Left renal cortex interstitium (tissue), 4 donors: ENCODE results near the gene CTBP2. TPM values are rescaled to one million over a fixed set of nuclear protein-coding genes. Genes with fewer than 3 reads are reported as not detected.
A peak's percentile ranks its signal among the peaks of the same experiment; 100 is the strongest.

Experiments used
- DNase-seq, 4 donors: peaks; one replicate each; pipeline ENCODE4 v3.0.0-alpha.2; 2013; ENCODE audit warnings: low read depth in 4 of 4, low spot score in 2 of 4, missing footprints in 1 of 4
- polyA plus RNA-seq, 4 donors: library from polyadenylated mRNA; unstranded; fragments of 120-200 nt; gene quantifications; one replicate each; pipeline ENCODE4 v1.2.1, GENCODE V29; 2013; ENCODE audit not compliant: insufficient read length in 4 of 4

The CTBP2 gene
- polyA plus RNA-seq, 4 donors = 86.7 to 94.0 (median 90.6) TPM

DNA sequence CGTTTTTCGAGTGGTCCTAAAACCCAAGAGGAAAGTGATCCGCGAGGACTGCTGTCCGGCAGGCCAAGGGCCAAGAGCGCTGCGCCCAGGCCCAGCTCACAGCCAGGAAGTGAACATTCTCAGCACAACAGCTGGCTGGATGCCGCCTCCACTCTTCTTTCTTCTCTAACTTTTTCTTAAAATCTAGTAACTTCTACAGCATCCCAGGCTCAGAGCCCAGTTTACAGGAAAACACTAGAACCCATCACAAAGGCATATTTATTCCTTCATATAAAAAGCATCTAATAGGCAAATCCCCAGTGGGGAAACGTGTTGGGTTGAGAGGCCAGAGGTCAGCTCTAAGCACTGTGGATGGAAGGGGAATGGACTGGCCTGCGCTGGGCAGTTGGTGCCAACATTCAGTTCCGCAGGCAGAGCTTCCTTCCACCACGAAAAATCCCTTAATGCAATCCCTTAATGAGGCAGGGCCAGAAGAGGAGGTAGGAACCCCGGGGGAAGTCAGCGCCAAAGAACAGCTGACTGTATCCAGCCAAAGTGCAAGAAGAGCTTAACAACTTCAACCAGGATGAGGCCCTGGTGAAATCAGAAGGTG, 143.7 kb downstream of the CTBP2 start:
- no peak for DNase-seq

DNA sequence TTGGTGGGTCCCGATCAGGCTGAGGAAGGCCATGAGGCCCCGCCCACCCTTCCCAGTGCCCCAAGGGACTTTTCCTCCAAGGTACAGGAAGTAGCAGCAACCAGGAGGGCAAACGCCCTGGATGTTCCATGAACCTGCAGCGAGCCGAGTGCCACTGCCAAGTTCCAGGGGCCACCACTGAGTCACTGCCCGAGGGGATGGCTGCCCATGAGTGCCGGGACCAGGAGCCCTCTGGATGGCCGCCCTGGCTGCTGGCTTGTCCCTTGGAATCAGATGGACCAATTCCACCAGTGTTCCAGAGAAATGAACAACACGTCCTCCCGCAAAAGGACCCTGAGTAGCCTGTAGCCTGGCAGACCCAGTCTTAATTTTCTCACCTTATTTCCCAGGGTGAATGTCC, 144.2 kb downstream of the CTBP2 start:
- DNase-seq = no peak

DNA sequence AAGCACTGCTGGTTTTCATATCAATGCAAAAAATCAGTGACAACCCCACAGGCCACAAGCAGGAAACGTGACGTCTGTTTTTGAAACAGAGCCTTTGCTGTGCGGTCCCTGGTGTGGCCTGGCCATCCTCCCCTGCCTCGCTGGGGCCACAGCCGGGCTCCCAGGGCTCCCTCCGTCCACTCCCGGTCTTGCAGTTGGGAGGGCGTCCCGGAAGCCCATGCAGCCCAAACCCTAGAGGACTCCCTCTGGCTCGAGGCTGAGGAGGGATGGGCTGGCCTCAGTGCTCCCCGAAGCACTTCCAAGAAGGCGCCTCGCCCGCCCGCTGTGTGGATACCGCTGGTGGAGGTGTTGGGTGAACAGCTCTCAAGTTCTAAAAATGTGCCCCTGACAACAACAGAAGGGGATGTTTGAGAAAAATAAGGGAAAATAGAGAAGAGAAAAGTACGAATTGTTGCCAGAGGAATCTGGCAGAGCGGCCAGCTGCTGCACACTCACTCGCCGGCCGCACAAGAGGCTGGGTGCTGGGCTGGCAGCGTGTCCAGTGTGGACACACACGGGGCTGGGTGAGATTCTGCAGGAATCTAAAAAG, 144.9 kb downstream of the CTBP2 start:
- no peak for DNase-seq

DNA sequence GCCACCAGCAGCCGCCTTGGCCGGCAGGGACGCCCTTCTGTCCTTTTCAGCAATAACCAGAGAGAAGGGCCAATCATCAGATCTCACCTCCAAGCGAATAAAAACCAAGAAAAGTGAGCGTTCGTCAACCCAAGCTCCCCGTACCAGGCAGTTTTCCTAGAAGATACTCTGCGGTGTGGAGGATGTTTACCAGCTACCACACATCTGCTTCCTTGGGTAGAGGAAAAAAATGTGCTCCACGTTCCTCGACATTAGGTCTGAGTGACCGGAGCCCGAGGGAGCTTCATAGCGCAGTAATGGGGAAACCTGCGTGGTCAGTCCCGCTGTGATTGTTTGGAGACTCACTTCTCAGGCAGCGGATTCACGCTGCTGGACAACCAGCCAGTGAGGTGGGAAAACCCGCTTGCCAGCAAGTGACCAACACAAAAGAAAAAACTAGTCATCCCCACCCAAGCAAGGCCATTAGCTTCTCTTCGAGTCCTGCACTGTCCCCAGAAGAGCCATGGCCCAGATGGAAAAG, 145.5 kb downstream of the CTBP2 start:
- no peak for DNase-seq

DNA sequence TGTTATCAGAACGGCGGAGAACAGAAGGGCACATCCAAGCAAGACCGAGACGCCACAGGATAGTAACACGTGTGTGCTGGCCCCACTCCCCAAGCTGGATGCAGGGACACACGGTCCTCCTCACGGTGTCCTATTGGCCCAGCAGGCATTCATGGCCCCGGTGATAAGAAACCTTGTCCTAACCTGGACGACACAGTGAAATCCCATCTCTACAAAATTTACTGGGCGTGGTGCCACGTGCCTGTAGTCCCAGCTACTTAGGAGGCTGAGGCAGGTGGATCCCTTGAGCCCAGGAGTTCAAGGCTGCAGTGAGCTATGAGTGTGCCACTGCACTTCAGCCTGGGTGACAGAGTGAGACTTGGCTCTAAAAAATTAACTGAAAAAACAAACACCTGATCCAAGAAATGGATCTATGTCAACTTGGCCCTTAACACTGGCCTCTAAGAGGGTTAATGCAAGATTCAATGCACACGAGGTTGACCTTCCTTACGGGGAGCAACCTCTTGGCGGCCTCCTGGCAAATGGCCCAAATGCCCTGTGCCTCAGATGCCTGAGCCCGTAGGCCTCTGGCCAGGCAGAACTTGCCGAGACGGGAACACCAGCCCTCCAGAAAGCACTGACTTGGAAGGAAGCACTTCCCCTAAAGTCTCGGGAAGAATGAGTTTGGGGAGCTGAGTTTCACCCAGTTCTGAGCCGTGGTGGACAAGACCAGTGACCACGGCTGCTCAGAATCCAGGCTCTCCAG, 146.1 kb downstream of the CTBP2 start:
- no peak for DNase-seq

DNA sequence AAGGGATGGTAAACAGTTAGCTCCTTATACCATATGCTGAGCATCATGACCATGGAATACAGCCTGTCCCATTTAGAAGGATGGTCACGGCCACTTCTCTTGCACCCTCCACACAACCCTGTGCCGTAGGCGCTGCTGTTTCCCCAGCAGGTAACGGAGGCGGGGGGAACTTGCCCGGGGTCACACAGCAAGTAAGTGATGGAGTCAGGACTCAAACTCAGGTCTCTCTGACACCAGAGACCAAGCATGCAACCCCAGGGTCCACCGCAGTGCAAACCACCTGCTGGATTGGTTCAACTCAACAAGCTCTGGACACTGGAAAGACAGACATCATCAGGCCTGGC, 146.9 kb downstream of the CTBP2 start:
- DNase-seq = no peak

DNA sequence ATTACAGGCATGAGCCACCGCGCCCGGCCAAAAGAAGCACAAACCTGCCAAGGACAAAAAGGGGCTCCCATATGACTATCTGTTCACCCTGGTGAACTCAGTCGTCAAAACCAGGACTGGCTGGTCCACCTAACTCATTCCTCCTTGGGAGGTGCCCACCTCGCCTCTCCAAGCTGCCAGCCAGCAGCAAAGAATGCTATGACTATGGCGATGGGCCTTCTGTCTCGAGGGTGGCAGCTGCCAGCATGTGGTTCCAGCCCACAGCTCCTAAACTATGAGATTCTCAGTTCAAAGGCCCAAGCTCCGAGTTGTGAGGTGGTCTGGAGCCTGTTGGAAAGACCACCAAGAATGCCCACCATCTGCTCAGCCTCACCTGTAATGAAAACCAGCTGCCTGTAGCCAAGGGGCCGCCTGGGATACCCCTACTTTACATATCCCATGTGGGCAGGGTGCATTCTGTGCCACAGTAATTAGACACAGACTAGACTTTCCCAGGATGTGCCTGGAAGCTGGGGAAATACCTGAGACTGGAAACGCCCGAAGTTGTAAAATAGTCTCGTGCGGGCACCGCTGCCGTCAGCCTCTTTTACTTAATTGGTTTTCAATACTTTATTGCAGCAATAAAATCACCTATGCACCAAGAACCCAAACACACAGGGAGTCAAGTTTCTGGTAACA, 147.4 kb downstream of the CTBP2 start:
- no peak for DNase-seq

DNA sequence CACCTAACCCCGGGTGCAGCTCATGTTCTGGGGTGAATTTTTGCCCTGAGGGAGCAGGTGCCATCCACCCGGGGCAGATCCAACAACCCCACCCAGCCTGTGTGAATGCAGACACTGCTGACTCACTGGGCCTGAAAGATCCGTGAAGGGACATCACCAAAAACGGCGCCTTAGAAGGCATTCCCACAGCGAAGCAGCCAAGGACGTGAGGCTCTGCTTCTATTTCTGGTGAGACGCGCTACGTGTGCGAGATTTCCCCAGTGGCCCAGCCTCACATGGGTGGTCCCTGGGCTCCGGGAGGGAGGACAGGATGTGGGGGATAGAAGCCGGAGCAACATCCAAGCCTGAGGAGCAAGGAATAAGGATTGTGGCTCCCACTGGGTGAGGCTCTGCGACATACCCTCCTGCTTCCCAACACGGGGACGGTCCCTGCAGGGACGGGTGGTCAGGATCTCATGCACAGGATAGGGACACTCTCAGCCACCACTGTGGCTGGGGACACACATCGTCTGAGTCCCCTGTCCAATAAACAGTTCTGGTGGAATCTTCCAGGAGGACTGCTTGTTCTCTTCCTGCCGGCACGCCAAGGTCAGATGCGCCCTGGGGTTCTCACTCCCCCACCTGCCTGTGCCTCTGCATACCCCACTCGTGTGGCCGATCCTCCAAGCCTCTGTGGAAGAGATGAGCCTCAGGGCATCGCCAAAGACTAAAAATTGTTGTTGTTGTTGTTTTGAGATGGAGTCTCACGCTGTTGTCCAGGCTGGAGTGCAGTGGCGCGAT, 148.2 kb downstream of the CTBP2 start:
- no peak for DNase-seq

DNA sequence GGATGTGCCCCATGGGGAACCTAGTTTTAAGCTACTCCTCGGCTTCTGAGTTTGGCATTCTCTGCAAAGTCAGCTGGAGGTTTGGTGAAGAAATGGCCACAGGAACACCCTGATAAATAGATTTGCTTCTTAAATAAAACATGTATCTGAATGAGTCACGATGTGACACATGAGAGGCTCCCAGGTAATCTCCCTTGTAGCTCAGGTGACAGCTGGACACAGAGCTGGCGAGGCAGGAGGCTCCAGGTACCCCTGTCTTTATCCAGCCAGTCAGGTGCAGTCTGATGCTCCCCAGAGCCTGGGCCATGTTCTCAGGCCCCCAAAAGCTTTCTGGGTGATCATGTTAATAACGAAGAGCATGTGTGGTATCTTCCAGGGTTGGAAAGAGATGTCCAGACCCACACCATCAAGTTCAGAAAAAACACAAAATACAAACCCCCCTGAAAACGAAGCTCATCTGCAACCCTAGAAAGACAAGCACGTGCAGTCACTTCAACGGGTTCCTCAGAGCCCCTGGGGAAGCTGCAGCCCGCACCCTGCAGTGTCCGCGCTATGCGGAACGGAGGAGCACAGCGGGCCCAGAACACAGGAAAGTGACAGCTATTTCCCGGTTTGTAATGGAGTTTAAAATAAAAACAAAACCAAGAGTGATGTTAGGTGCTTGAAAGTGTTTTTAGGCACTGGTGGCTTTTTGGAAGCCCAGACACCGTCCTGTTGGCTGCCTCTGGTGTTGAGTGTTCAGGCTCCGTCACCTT, 149.0 kb downstream of the CTBP2 start:
- no peak for DNase-seq

DNA sequence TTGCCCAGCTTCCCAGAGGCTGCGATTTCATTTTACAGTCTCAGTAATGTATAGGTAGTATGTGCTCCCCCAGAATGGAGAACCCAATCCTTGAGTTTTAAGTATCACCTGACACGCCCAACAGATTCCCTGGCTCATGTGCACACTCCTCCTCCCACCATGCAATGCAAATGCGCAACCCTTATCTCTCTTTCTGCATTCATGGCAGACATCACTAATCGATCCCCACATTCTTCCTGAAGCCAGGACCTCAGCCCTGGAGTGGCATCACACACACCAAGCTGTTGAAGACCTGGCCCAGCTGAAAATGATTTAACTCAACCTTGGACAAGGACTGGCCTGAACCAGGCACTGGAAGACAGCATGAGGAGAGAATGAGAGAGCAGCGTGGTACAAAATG, 150.0 kb downstream of the CTBP2 start:
- no peak for DNase-seq

DNA sequence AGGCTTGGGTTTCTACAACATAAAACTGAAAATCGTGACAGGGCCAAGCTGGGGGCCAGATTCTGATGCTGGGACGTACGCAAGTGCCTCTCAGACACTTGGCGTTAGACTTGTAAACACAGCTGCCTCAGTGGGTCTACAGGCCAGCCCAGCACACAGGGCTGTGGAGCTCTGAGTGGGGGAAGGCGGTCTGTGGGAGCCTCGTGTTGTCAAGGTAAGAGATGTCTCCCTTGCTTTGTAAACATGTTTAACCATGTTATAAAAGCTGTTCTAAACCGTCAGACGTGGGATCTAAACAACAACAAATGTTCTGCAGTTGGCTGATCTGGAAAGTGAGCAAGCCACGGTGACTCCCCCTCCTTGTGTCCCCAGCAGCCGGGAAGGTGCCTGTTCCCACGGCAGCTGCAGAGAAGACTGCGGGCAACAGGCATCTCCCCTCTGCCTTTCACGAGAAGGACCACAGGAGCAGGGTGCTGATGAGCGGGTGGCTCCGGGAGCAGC, 150.7 kb downstream of the CTBP2 start:
- no peak for DNase-seq

DNA sequence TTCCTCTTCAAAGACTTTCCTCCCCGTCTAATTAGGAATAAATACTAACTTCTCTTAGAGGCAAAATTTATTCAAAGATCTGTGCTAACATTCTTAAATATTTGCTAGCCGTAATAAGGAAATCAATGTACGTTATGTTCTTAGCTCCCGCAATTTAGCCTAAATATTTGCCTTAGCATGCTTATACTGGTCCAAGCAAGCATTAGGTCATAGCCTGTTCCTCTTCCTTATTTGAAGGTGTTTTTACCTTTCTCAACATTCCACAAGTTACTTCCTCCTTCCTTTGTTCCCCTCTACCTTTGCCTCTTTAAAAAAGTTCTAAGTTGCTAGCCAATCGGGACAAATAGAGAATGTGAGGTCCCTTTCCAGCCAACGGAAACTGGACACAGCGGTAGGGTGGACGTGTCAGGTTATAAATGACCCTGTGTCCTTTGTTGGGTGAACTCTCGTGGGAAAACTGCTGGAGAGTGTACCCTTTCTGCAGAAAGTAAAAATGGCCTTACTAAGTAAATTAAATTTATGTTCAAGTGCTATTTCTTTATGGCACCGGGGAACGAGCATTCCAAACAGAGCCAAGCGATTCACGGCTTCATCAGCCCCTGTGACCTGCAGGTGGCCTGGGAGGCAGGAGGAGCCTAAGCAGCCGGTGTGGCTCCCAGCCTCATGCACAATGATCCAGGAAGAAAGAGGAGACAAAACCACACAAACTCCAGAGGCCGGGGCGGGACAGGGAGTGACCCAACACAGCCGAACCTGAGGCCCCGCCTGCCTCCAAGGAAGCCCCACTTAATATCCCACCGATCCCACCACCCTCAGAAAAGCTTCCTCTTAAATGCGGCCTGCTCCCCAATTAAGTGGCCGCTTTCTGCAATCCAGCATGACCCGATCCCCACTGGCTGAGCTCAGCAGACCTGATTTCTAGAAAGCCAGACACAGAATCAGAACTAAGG, 151.4 kb downstream of the CTBP2 start:
- DNase-seq = no peak

DNA sequence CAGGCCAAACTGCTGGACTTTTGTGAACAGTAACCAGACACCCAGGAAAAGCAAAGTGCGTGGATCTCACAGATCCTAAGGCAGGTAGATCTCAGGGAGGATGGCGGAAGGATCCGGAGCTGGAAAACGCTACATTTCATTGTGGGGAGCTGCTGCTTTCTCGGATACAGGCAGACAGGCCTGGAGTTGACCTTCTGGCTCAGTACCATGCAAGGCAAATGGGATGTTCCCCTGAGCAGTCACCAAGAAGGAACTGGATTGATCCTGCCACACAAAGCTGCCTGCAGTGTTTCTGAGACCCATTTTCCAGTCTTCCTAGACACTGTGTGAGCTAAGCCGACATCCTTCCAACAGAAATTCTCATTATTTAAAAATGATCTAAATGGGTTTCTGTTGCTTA, 152.9 kb downstream of the CTBP2 start:
- no peak for DNase-seq

DNA sequence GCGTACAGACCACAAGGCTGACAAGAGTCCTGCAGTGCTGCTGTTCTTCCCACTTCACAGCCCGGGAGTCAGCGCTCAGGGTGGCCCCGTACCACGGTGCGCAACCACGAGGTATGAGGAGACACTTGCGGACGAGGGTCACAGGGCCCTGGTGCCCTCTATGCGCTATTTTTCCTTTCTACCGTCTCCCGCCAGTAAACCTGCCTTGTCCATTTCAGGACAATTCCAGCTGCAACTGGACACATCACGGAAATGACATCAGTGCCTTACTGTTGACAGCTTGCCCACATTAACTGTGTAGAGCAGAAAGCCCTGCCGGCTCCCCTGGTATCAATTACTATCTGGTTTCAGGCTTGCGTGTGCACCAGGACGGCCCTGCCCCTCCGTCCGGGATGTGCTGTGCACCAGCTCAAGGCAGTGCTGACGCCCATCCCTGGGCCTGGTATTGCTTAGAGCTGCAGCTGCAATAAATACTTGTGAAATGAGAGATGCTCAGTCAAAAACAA, 153.4 kb downstream of the CTBP2 start:
- DNase-seq = peak in 2 of 4 donors; percentile 35 to 38

DNA sequence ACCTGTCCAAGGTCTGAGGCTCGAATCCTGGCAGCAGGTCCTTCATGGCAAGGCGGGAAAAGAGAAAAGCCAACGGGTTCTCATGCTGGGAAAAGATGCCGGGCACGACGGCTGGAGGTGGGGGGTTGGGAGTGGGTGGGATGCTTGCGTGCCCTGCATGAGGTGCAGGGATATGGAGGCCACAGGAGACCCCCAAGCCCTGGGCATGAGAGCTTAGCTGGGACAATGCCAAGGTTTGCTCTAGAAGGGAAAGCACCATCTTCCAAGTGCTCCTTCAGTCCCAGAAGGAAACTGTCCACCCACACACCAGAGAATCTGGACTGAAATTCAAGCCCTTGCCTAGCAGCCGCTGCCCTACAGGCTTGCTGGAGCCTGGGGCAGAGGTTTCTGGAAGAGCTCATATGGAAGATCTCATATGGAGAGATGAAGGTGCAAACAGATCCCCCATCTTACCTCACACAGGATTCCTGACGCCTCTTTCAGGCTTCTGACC, 154.1 kb downstream of the CTBP2 start:
- DNase-seq = no peak

DNA sequence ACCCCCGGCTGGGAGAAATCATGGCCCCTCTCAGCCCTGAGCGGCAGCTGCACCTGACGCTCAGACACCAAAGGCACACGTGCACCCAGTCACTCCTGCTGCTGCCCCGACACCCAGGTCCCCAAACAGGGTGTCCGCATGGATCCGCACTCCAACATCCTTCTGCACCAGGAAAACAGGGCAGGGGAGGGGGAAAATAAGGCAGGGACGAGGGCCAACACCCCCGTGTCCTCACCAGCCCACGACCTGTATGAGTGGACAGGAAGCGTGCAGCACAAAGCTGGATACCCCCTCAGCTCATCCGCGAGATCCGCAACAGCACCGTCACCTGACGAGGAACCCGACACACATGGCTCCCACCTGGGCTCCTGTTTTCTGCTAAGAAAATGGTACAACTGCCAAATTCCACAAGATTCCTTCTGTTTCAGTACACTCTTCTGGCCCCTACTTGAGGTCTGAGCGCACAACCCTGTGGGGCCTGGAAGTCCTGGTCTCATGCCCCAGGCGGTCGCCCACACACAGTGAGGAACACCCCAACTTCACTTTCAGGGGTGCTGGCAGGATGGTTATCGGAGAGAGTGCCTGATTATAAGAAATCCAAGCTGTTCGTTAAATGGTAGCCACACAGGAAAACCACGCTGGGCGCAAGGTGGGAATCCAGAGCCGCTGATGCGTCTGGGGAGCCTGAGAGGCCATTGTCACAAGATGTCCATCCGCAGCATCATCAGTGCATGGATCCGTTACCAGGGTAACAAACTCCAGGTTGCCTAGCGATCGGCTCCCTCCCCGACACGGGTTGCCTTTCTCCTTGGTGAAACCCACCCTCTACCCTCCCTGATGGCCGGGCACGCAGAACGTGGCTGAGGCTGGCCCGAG, 154.8 kb downstream of the CTBP2 start:
- no peak for DNase-seq

DNA sequence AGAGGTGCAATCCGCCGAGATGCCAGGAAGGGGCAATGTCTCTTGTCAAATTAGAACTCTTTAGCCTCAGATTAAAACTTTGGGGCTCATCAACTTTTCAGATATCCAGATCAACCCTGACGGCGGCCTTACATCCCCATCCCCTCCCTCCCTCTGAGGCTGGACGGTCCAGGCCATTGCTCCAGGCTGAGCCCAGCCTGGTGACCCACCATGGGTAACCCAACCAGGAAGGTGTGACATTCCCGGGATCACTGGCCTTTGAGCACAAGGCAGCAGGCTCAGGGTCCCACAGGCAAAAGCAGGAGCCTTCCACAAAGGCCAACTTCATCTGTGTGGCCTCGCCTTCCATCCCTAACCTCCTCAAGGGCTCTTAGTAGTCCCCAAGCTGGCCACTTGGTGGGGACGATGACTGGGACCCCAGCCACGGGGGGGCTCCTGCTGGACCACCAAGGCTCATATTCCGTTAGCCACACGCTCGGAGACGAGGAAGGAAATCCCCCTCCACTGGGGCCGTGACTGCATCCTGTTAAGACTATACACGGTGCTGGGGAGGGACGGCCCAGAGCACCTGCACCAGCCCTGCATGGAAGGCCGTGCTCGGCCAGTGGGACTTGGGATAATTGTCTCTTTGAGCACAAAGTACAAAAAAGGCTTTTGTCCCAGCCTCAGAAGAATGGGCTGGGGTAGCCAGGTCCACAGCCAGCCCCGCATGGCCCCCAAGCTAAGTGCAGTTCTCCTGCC, 155.6 kb downstream of the CTBP2 start:
- DNase-seq = no peak
